DMS 273 treated with DMSO at 0.1 percent for 48 hours (cell line): ENCODE measurements around the gene C1orf185.
"Not testable (repeated sequence)": the region's sequence is repeated elsewhere in the genome, so short reads cannot be mapped to it uniquely, and the experiment has no call there.

Experiments used
- DNase-seq: peaks from one replicate; lab custom pipeline; 2025; lab: John Stamatoyannopoulos, UW

Gene C1orf185

GRCh38 chr1:51137696-51138095 is 35.7 kb downstream of the C1orf185 start:
- DNase-seq: not testable (repeated sequence)

- no peak for DNase-seq
Measured at GRCh38 chr1:51139474-51139873, 37.4 kb downstream of the C1orf185 start.

- no peak for DNase-seq
Measured at GRCh38 chr1:51147394-51147793, 45.4 kb downstream of the C1orf185 start.

GRCh38 chr1:51154776-51155175 is 52.7 kb downstream of the C1orf185 start:
- DNase-seq: no peak

GRCh38 chr1:51156752-51157151 is 54.7 kb downstream of the C1orf185 start:
- DNase-seq: no peak

GRCh38 chr1:51157395-51157794 is 55.4 kb downstream of the C1orf185 start:
- no peak for DNase-seq

GRCh38 chr1:51158263-51158662 is 56.2 kb downstream of the C1orf185 start:
- DNase-seq: no peak

GRCh38 chr1:51162560-51162959 is 60.5 kb downstream of the C1orf185 start:
- DNase-seq: not testable (repeated sequence)

- DNase-seq: no peak
Measured at GRCh38 chr1:51165540-51165939, 63.5 kb downstream of the C1orf185 start.

- no peak for DNase-seq
Measured at GRCh38 chr1:51168266-51168845, 66.3 kb downstream of the C1orf185 start.

GRCh38 chr1:51168936-51169335 is 66.9 kb downstream of the C1orf185 start:
- no peak for DNase-seq

- no peak for DNase-seq
Measured at GRCh38 chr1:51170342-51170741, 68.3 kb downstream of the C1orf185 start.

- DNase-seq: no peak
Measured at GRCh38 chr1:51172811-51173210, 70.8 kb downstream of the C1orf185 start.

GRCh38 chr1:51175278-51175677 is 73.2 kb downstream of the C1orf185 start:
- no peak for DNase-seq

- DNase-seq: not testable (repeated sequence)
Measured at GRCh38 chr1:51177988-51178387, 76.0 kb downstream of the C1orf185 start.

- DNase-seq: no peak
Measured at GRCh38 chr1:51188230-51188629, 86.2 kb downstream of the C1orf185 start.

- peak; percentile 67 for DNase-seq
Measured at GRCh38 chr1:51189421-51190073, 87.5 kb downstream of the C1orf185 start.

- DNase-seq: no peak
Measured at GRCh38 chr1:51190961-51191360, 88.9 kb downstream of the C1orf185 start.

GRCh38 chr1:51192213-51192843 is 90.3 kb downstream of the C1orf185 start:
- peak; percentile 4 for DNase-seq

- DNase-seq: no peak
Measured at GRCh38 chr1:51193564-51193963, 91.5 kb downstream of the C1orf185 start.
